Stimulated activated CD4-positive, alpha-beta T cell treated with anti-CD3 and anti-CD28 coated beads, TNF-alpha, amount 100 ng/mL, for 1 hour (primary cell): ENCODE results near the gene NFAT5.
"Not testable (repeated sequence)": the region's sequence is repeated elsewhere in the genome, so short reads cannot be mapped to it uniquely, and the experiment has no call there.

Source experiments
- DNase-seq, 3 donors: peaks; one replicate each; pipeline ENCODE4 v3.0.0-alpha.2; 2020; ENCODE audit warnings: low read depth in 3 of 3, low spot score in 1 of 3

The NFAT5 gene

DNA sequence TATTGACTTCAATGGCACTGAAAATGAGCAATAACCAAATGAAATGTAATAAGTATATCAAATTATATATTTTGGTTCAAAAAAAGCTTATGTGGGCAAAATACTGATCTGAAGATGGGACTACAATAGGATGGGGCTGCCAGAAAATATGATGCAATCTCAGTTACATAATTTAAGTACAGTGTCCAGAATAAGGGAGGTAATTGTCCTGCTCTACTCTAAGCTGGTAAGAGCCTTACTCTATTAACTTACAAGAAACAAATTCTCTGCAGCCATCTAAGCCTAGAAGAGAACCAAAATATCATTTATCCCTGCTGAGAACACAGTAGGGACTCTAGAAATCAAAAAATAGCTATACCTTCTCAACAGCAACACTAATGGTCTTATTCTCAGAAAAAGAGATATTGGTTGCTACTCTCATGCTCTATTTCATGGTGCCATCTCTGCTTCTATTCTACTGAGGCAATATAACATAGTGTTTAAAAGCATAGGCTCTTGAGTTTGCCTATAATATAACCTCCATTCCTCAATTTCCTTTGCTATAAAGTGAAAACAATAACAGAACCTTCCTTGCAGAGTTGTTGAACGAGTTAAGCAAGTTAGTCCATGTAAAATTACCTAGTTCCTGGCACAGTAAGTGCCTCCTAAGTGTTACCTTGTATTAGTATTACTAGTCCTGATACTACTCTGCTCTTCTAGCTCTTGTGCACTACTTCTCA, 140.6 kb downstream of the NFAT5 start:
- DNase-seq: no peak

GRCh38 chr16:69706975-69707340, 141.2 kb downstream of the NFAT5 start:
- no peak for DNase-seq

DNA sequence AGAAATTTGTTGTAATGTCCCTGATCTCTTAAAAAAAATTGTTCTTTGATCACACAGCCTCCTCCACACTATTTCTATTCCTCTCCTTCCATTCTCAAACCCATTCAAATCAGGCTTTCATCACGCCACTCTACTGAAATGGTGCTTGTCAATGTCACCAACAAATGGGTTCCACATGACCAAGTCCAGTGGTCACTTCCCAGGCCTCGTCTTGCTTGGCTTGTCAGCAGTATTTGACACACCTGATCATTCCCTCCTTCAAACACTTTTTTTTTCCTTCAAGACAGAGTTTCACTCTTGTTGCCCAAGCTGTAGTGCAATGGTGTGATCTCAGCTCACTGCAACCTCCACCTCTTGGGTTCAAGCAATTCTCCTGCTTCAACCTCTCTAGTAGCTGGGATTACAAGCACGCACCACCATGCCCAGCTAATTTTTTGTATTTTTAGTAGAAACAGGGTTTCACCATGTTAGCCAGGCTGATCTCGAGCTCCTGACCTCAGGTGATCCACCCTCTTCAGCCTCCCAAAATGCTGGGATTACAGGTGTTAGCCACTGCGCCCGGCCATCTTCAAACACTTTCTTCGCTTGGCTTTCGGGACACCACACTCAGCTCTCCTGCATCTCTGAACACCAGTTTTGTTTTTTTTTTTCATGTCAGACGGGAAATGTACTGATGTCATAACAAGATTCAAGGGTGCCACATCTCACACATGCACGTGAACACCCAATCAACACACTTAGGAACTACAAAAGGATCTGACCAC, 142.3 kb downstream of the NFAT5 start:
- DNase-seq: no peak

DNA sequence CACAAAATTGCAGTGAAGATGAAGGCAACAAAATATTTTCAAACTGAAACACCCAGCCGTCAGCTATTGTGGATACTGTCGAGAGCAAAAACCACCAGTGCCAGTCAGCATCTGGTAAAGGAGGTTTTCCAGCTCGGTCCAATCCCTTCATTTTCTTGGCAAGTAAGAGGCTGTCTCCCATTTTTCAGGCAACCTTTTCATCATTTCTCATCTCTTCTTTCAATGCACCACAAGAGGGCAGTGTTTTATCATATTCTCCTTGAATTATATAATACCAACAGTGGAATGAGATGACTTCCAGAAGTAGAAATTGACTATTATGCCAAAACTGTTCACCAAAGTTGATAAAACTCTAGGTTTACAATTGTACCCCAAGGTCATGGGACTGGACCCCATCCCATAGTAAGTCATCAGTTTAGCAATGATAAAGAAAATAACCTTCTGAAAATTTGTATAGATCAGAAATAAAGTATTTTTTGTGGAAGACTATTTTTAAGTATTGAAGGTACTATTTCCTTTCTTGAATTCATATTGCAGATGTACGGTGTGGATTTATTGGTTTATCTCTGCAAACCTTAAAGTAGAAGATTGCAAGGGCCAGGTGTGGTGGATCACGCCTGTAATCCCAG, 143.8 kb downstream of the NFAT5 start:
- DNase-seq: no peak

DNA sequence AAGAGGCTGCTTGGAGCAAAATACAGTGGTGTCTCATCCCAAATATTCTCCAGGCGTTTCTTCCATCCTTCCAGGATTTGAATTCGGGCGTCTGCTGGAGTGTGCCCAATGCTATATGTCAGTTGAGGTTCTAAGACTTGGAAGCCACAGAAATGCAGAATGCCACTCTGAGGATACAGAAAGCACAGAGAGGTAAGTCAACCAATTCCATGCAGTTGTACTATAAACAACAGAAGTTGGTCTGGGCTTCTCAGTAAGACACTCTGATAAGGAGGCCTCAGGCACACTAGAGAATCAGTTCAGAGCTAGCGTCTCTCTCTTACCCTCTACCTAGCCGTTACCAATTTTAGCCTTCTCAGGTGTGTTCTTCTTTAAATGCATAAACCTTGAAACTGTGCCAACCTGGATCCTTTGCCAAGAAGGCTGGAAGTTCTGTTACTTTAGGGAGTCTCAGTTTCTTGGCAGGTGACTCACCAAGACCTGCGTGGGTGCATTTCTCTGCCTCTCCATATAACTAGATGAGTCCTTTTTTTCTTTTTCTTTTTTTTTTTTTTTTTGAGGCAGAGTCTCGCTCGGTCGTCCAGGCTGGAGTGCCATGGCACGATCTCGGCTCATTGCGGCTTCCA, 145.5 kb downstream of the NFAT5 start:
- no peak for DNase-seq

DNA sequence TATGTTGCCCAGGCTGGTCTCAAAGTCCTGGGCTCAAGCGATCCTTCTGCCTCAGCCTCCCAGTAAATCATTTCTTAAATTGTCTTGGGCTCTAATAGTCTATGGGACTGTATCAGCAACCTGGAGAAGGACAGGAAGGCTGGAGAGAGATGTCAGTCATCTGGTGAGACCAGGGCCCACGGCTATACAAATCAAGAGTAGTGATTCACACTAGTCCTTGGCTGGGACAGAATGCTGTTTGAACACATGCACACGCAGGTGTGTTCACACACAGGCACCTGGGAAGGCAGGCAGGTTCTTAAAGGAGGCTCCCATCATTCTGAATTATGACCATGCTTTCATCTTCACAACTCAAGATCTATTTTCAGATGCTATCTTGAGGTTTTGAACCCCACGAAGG, 146.5 kb downstream of the NFAT5 start:
- no peak for DNase-seq

DNA sequence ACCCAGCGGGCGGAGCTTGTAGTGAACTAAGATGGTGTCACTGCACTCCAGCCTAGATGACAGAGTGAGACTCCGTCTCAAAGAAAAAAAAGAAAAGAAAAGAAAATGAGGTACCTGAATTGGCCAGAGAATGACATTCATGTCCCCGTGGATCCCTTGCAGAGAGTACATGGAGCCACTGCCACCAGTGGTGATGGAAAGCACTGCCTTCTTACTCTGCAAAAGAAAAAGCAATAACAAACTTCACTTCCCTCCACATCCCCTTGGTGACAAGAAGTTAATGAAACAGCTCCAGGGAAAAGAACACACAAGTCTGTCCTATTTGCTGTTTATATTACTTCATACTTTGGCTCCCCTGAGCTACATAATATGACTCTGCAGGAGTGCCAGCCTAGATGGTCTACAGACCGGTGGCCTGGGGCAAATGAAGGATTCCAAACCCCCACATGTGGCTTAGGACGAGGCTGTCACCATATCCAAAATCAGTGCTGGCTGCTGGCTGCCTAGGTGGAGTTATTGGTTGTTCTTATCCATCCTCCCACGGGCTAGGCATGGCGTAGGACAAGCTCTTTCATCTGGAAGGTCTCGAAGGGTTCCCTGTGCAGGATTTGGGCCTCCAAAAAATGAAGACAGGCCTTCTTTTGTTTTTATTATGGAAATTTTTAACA, 147.3 kb downstream of the NFAT5 start:
- DNase-seq: no peak

- no peak for DNase-seq
Observed at GRCh38 chr16:69717066-69717465, 151.3 kb downstream of the NFAT5 start.

GRCh38 chr16:69718111-69718764, 152.5 kb downstream of the NFAT5 start:
- DNase-seq: no peak

DNA sequence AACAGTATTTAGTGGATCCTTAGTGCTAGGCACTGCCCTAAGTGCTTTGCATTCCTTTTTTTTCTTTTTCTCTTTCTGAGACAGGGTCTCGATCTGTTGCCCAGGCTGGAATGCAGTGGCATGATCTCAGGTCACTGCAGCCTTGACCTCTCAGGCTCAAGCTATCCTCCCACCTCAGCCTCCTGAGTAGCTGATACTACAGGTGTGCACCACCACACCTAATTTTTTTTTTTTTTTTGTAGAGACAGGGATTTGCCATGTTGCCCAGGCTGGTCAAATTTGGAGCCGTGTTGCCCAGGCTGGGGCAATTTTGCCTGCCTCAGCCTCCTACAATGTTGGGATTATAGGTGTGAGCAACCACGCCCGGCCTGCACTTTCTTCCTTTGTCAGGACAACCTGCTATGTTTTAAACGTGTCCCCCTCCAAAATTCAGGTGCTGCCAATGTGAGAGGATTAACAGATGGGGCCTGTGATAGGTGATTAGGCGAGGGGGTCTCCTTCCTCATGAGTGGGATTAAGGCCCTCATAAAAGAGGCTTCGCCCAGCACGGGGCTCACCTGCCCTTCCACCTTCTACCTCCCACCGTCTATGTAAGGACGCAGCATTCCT, 155.2 kb downstream of the NFAT5 start:
- no peak for DNase-seq

DNA sequence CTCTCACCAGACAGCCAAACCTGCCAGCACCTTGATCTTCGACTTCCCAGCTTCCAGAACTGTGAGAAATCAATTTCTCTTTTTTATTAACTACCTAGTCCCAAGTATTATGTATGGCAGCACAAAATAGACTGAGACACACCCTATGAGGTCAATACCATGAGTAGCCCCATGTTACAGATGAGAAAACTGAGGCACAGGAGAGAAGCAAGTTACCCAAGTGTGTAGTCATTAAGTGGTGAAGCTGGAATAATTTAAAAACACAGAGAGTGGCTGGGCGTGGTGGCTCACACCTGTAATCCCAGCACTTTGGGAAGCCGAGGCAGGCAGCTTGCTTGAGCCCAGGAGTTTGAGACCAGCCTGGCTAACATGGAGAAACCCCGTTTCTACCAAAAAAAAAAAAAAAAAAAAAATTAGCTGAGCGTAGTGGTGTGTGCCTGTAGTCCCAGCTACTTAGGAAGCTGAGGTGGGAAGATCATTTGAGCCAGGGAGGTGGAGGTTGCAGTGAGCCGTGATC, 155.7 kb downstream of the NFAT5 start:
- DNase-seq: no peak

GRCh38 chr16:69724414-69724873, 158.7 kb downstream of the NFAT5 start:
- no peak for DNase-seq

DNA sequence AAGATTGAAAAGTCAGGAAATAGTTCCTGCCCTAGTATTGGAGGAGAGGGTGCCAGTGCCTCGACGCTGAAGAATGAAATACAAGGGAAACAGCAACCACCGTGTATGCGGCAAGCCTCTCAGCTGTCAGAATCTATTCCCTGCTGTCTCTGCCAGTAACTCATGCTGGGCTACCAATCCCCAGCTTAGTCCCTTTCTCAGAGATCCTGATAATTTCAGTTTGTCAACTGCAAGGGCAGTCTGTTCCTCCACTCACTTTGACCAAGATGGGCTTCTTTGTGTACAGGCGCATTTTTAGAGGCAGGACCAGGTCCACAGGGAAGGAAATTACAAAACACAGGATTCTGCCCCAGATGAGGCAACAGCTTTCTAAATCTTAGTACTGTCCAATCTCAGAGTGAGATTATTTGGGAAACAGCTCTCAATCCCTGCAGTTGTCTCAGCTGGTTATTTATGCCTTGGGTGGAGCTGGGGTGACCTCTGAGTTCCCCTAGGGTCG, 159.3 kb downstream of the NFAT5 start:
- no peak for DNase-seq

DNA sequence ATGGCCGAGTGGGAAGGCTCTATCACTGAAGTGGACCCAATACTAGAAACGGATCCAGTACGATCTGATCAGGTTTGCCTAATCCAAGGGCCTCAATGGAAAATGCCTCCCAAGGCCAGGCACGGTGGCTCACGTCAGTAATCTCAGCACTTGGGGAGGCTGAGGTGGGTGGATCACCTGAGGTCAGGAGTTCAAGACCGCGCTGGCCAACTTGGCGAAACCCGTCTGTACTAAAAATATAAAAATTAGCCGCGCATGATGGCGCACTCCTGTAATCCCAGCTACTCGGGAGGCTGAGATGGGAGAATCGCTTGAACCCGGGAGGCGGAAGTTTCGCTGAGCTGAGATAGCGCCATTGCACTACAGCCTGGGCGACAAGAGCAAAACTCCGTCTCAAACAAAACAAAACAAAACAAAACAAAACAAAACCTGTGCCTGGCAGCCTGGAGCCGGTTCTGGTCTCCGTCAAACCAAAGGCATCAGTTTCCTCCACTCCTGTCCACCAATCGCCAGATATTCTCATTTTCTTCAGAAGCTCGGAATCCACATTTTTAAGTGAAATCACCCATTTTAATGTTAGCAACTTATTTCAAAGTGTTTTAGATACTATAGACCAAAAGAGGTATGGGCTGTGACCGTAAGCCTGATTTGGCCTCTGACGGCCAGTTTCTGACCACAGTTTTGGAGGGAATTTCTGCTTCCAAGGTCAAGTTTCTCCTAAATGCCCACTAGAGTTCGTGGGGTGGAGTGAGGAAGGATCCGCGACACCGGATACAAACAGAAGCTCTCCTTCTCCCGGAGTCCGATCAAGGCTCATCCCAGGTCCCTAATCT, 159.9 kb downstream of the NFAT5 start:
- DNase-seq: no peak

DNA sequence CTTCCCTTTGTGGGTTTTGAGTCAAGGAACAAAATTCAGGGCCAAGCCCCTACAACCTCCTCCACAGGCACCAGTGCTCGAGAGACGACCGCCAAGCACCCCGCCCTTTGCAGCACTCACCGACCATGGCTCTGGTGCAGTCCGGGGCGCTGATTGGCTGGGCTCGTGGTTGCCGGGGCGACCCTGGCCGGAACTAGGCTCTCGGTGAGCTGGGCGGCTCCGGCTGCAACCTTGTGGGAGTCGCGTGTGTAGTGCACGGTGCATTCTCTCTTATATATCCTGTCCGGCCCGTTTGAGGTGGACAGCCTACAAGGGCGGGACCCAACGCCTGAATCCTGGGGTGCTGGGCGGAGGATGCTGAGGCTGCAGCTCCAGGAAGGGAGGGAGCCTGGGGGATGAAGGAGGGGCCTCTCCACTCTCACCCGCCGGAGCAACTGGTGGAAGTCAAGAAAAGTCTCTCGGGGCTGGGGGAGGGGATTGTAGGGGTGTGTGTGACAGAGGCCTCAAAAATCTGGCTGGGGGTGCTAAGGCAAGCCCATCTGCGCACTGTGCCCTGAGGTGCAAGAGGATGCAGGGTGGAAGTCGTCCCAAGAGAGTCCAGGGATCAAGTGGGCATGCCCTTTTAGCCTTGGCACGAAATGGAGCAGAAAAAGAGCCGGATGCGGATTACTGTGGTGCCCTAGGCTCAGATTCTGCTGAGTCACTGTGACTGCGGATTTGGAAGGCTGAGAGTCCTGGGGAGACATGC, 160.7 kb downstream of the NFAT5 start, which contains the start of gene NQO1:
Gene NQO1 (minus strand): TSS at position 248 of the 748 bp plus-strand sequence. CDS start 121 bp downstream, at position 127.
- DNase-seq: peak; percentile 53 to 75 (median 69)

- DNase-seq: no peak
Observed at GRCh38 chr16:69727916-69728270, 162.1 kb downstream of the NFAT5 start.

GRCh38 chr16:69729030-69729429, 163.3 kb downstream of the NFAT5 start:
- not testable (repeated sequence) for DNase-seq

- not testable (repeated sequence) for DNase-seq
Observed at GRCh38 chr16:69731280-69731679, 165.5 kb downstream of the NFAT5 start.
